A673 (cell line): ENCODE data around the gene FGFBP3. TPM values are rescaled to one million over a fixed set of nuclear protein-coding genes. Genes with fewer than 3 reads are reported as not detected.

ENCODE experiments used
- BruUV-seq: library from RNA; stranded (reverse); fragments of 400-500 nt; replicated peaks from 2 replicates; lab custom pipeline; 2021; lab: Mats Ljungman, UMichigan
- CTCF ChIA-PET: fragments of 300-600 bp; sonication (Branson Sonifier 250); formaldehyde crosslinking; loops from one replicate; lab custom pipeline; 2022; ENCODE audit warnings: antibody characterized with exemption; lab: Charles Lee
- POLR2A ChIA-PET: fragments of 300-600 bp; sonication (Branson Sonifier 250); formaldehyde crosslinking; loops from one replicate; lab custom pipeline; 2022; ENCODE audit warnings: antibody characterized with exemption; ENCODE audit not compliant: low non-redundant PET; lab: Charles Lee
- DNase-seq: peaks from one replicate; pipeline ENCODE4 v3.0.0-alpha.2; 2015; ENCODE audit warnings: low spot score
- H3K27ac ChIP-seq: fragments of 200-600 bp; sonication (generic); 2 replicates; pipeline ENCODE4 v1.5.1; 2016; ENCODE audit warnings: mixed run types, low read depth, mild to moderate bottlenecking, mixed read lengths, antibody characterized with exemption, low read length; ENCODE audit not compliant: poor library complexity, severe bottlenecking
- H3K27me3 ChIP-seq: fragments of 200-600 bp; sonication (generic); replicated peaks from 2 replicates; pipeline ENCODE4 v1.6.1; 2017; ENCODE audit warnings: mixed run types, low read depth, mild to moderate bottlenecking, mixed read lengths, antibody characterized with exemption, low read length; ENCODE audit not compliant: insufficient read depth, poor library complexity
- H3K36me3 ChIP-seq: fragments of 200-600 bp; sonication (generic); 2 replicates; pipeline ENCODE4 v1.6.1; 2016; ENCODE audit warnings: mixed run types, mild to moderate bottlenecking, mixed read lengths, antibody characterized with exemption, low read length; ENCODE audit not compliant: insufficient read depth, poor library complexity, severe bottlenecking
- H3K4me1 ChIP-seq: fragments of 200-600 bp; sonication (generic); 2 replicates; pipeline ENCODE4 v1.6.1; 2017; ENCODE audit warnings: mixed run types, mild to moderate bottlenecking, mixed read lengths, antibody characterized with exemption, low read length; ENCODE audit not compliant: insufficient read depth, poor library complexity, severe bottlenecking
- H3K4me3 ChIP-seq: fragments of 200-600 bp; sonication (generic); 2 replicates; pipeline ENCODE4 v1.5.1; 2016; ENCODE audit warnings: low read depth, mixed run types, mild to moderate bottlenecking, mixed read lengths, low read length; ENCODE audit not compliant: poor library complexity, severe bottlenecking
- H3K9me3 ChIP-seq: fragments of 200-600 bp; sonication (generic); 2 replicates; pipeline ENCODE4 v1.6.1; 2016; ENCODE audit warnings: mixed run types, low read depth, mild to moderate bottlenecking, mixed read lengths, antibody characterized with exemption, low read length; ENCODE audit not compliant: poor library complexity, severe bottlenecking
- EZH2 ChIP-seq: fragments of 200-600 bp; sonication (generic); IDR thresholded peaks from 2 replicates; pipeline ENCODE4 v1.6.1; 2017; ENCODE audit warnings: borderline replicate concordance, low read depth, mild to moderate bottlenecking, mixed read lengths, antibody characterized with exemption, low read length; ENCODE audit not compliant: poor library complexity, severe bottlenecking
- intact Hi-C: fragments of 100-400 bp; cut with micrococcal nuclease; formaldehyde crosslinking; loops from one replicate; pipeline ENCODE4 v1.10.0; 2022; ENCODE audit not compliant: unreplicated experiment
- total RNA-seq: library from RNA; stranded (reverse); gene quantifications from 2 replicates; pipeline ENCODE4 v1.2.3, GENCODE V29; 2021
- TF ChIP-seq, protein P1 (sequence below): fragments of 300-800, 200-600 bp; sonication (generic); conservative IDR thresholded peaks from 2 replicates; pipeline ENCODE4 v1.5.1; 2017; ENCODE audit warnings: low read depth, mild to moderate bottlenecking, antibody characterized with exemption, low read length, moderate library complexity, mixed read lengths

The FGFBP3 gene
- total RNA-seq, 1 experiment from 2014 or later, result 5.7 TPM

DNA sequence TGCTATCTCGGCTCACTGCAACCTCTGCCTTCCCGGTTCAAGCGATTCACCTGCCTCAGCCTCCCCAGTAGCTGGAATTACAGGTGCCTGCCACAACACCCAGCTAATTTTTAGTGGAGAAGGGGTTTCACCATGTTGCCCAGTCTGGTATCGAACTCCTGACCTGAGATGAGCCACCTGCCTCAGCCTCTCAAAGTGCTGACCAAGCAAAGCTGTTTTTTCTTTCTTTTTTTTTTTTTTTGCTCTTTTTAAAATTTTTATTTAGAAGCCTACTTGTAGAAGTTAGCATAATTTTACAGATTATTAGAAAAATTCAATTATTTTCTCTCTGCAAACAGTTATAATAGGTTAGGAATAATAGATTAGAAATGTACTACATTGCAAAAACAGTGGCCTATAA is 1.2 kb upstream of the FGFBP3 start:
- ChIA-PET POLR2A (no interaction called here), CTCF (interaction anchor here (0.7 kb wide), 1 partner anchor 13 kb away, joined by 4 read pairs; the partner anchor contains the start of gene BTAF1)
- Histone ChIP-seq H3K27me3 (no peaks in the 10 kb centered on the region), H3K4me1 (peaks cover 15% of the 10 kb centered on the region), H3K9me3 (no peaks in the 10 kb centered on the region), H3K27ac (no peak overlapping the region), H3K36me3 (no peaks in the 10 kb centered on the region), H3K4me3 (no peak overlapping the region)
- no peak for DNase-seq
- BruUV-seq, result no TSS peak
- intact Hi-C loops, result loop anchor here (5.0 to 10.0 kb wide), 5 partner anchors 358 to 1156 kb away; no protein-coding TSS in a partner anchor
- TF ChIP-seq, protein P1, sequence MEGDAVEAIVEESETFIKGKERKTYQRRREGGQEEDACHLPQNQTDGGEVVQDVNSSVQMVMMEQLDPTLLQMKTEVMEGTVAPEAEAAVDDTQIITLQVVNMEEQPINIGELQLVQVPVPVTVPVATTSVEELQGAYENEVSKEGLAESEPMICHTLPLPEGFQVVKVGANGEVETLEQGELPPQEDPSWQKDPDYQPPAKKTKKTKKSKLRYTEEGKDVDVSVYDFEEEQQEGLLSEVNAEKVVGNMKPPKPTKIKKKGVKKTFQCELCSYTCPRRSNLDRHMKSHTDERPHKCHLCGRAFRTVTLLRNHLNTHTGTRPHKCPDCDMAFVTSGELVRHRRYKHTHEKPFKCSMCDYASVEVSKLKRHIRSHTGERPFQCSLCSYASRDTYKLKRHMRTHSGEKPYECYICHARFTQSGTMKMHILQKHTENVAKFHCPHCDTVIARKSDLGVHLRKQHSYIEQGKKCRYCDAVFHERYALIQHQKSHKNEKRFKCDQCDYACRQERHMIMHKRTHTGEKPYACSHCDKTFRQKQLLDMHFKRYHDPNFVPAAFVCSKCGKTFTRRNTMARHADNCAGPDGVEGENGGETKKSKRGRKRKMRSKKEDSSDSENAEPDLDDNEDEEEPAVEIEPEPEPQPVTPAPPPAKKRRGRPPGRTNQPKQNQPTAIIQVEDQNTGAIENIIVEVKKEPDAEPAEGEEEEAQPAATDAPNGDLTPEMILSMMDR, result no peak
- TF ChIP-seq EZH2, result no peak

DNA sequence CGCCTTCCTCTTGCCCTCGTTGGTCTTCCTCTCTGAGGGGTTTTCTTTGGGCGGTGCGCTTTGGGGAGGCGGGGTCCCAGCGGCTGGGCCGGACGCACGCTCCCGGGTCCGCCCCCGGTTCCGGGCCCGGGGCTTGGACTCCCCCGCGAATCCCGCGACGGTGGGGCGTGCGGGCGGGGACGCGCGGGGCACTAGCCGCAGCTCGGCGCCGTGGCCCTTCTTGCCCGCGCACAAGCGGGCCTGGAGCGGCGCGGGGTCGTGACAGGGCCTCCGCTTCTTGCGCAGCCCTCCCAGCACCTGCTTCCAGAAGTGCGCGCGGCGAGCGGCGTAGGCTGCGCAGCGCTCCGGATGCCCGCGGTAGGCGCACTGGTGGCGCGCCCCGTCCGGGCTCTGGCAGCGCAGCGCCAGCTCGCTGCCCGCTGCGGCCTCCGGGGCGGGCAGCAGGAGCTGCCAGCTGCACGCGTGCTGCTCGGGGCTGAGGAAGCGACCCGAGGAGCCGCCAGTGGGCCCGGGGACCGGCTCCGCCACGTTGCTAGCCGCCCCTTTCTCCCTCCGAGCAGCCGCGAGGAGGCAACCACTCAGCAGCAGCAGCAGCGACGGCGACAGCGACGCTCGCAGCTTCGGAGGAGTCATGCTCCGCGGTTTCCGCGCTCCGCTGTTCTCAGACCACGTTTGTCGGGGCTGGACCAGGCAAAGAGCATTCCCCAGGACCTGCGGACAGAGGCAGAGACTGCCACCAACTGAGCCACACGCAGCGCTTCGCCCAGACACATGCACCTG is 759 bp downstream of the FGFBP3 start:
- Histone ChIP-seq H3K9me3 (no peaks in the 10 kb centered on the region), H3K4me3 (peak overlapping the region; percentile 82), H3K4me1 (peaks cover 15% of the 10 kb centered on the region), H3K27ac (peak overlapping the region; percentile 66), H3K36me3 (no peaks in the 10 kb centered on the region), H3K27me3 (no peaks in the 10 kb centered on the region)
- ChIA-PET CTCF (interaction anchor here (0.8 to 1.2 kb wide), 3 partner anchors 150 to 610 kb away, joined by 3 to 5 read pairs (median 3); no protein-coding TSS in a partner anchor), POLR2A (interaction anchor here (0.6 kb wide), 1 partner anchor 13 kb away, joined by 4 read pairs; no protein-coding TSS in a partner anchor)
- TF ChIP-seq EZH2, result no peak
- TF ChIP-seq, protein P1, result peak; percentile 75
- intact Hi-C loops, result loop anchor here (10.0 kb wide), 1 partner anchor 494 kb away; the partner anchor contains the start of gene HECTD2
- BruUV-seq, result no TSS peak
- peak; percentile 91 for DNase-seq

DNA sequence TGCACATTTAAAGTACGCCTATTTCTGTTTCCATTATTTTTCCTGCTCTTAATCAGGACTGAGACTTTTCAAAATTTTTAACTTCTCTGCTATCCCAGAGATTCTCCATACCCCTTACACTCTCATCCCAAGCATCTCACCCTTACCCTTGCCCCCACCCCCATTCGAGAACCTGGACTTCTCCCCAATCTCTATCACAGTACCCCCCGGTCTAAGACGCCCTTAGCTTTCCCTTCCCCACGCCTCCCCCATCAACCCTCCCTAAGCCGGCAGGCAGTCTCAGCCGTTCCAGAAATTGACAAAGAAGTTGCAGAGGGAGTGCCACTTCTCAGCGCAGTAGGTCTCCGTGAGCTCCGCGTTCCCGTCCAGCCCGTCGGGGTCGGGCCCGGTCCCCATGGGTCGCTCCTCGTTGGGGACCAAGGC is 1.4 kb downstream of the FGFBP3 start:
- Histone ChIP-seq H3K27me3 (no peaks in the 10 kb centered on the region), H3K9me3 (no peaks in the 10 kb centered on the region), H3K4me1 (peaks cover 15% of the 10 kb centered on the region), H3K4me3 (peak overlapping the region; percentile 82), H3K36me3 (no peaks in the 10 kb centered on the region), H3K27ac (peak overlapping the region; percentile 66)
- intact Hi-C loops, result loop anchor here (10.0 kb wide), 1 partner anchor 493 kb away; the partner anchor contains the start of gene HECTD2
- no TSS peak for BruUV-seq
- CTCF ChIA-PET, result no interaction called here
- no peak for TF ChIP-seq EZH2
- TF ChIP-seq, protein P1, result no peak
- peak; percentile 48 for DNase-seq
- POLR2A ChIA-PET, result no interaction called here
